Left lung (tissue), 10 donors: ENCODE measurements around the gene ZKSCAN8. TPM values are rescaled to one million over a fixed set of nuclear protein-coding genes. Genes with fewer than 3 reads are reported as not detected.

Experiments
- ATAC-seq: fragments of 200-7000 bp; cut with Tn5 transposase; one replicate; pipeline ENCODE4 v1.9.1; 2020; ENCODE audit warnings: moderate library complexity
- DNase-seq, 4 donors: peaks; one replicate each; pipeline ENCODE4 v3.0.0-alpha.2; 2013 to 2020
- H3K27ac ChIP-seq, 2 donors: fragments of 200-600 bp; sonication (generic) in 1 of 2; one replicate each; pipeline versions ENCODE4 v1.5.0 to v1.8.0; 2020 to 2021
- H3K27me3 ChIP-seq, 2 donors: fragments of 200-600 bp; sonication (generic) in 1 of 2; one replicate each; pipeline versions ENCODE4 v1.5.0 to v1.8.0; 2020 to 2021
- H3K36me3 ChIP-seq, 2 donors: fragments of 200-600 bp; sonication (generic) in 1 of 2; one replicate each; pipeline versions ENCODE4 v1.5.0 to v1.8.0; 2020 to 2021
- H3K4me1 ChIP-seq, 2 donors: fragments of 200-600 bp; one replicate each; pipeline ENCODE4 v1.8.0; 2021
- H3K4me3 ChIP-seq, 2 donors: fragments of 200-600 bp; sonication (generic) in 1 of 2; one replicate each; pipeline versions ENCODE4 v1.5.0 to v1.8.0; 2020 to 2021; ENCODE audit warnings: mild to moderate bottlenecking in 1 of 2
- H3K9me3 ChIP-seq, 2 donors: fragments of 200-600 bp; sonication (generic) in 1 of 2; one replicate each; pipeline versions ENCODE4 v1.5.0 to v1.8.0; 2020 to 2021
- CTCF ChIP-seq, 2 donors: fragments of 200-600 bp; sonication (generic) in 1 of 2; IDR thresholded peaks; one replicate each; pipeline versions ENCODE4 v1.5.0 to v1.8.0; 2021; ENCODE audit warnings: antibody characterized with exemption in 2 of 2
- intact Hi-C, 2 donors: fragments of 100-400 bp; cut with DNase I; formaldehyde crosslinking; loops; one replicate each; pipeline versions ENCODE4 v1.11.2 to v1.14.2; 2022
- polyA plus RNA-seq, 6 donors: library from polyadenylated mRNA; unstranded; fragments of 120-200 nt; gene quantifications; one replicate each; pipeline ENCODE4 v1.2.1, GENCODE V29; 2013; ENCODE audit not compliant: insufficient read length in 6 of 6
- total RNA-seq, 2 donors: library from RNA; stranded (reverse); fragmentation: NEBNext Ultra II Directional; extraction: Animal tissue kit (Norgen Biotek cat#: 25700); gene quantifications; one replicate each; pipeline ENCODE4 v1.2.1, GENCODE V29; 2021
- donor health status: DM: no; HTN: yes; CAD: no.
- donor health status: DM: no; HTN: no; CAD: no.

The ZKSCAN8 gene
- total and polyA plus RNA-seq, 8 donors = 14.1 to 50.2 (median 44.7) TPM

- H3K4me1 ChIP-seq = peaks cover 7% of the 10 kb centered on the region in 2 donors
- no peak for ATAC-seq
- peaks cover 4 to 28% of the 10 kb centered on the region in 2 donors for H3K36me3 ChIP-seq
- no peaks in the 10 kb centered on the region for H3K27me3 ChIP-seq
- H3K9me3 ChIP-seq = no peaks in the 10 kb centered on the region
- intact Hi-C loops = no loop called here
- no peak for TF ChIP-seq CTCF (IDR thresholded peaks at IDR 0.05)
- no peak for DNase-seq
- H3K4me3 ChIP-seq = no peak overlapping the region
- H3K27ac ChIP-seq = no peak overlapping the region
These were observed 18.6 kb downstream of the ZKSCAN8 start for GRCh38 chr6:28160233-28160632.

DNA sequence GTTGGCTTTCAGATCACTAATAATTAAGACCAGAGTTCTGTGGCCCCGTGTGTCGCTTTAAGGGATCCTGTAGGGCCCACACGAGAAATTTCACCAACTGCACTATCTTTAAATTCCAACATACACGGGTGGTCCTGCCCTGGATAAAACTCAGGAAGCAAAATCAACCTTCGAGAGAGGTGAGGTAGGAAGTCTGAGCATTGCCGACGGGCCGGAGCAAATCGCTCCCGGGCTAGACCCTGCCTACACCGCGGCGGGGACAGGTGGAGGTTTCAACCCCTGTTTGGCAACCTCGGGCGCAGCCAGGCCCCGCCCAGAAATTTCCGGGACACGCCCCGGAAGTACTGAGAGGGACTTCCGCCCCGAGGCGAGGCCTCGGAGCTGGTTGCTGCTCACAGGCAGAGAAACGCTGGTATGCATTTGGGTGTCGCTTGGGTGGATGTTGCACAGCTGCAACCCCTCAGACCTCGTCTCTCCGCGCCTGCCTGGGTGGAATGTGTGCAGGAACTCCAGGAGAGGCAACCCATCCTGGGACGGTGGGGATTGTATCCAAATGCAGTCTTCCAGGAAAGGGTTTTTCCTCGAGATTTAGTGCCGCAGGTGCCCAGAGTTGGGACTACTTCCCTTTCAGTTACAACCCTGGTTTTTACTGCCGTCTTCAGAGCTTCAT is 19.9 kb downstream of the ZKSCAN8 start:
- DNase-seq (peak; percentile 30 to 94 (median 72)), ATAC-seq (peak; percentile 98)
- Histone ChIP-seq H3K4me1 (peaks cover 7% of the 10 kb centered on the region in 2 donors), H3K27ac (peak overlapping the region in 1 of 2 donors; percentile 61), H3K9me3 (no peaks in the 10 kb centered on the region), H3K27me3 (no peaks in the 10 kb centered on the region), H3K36me3 (peaks cover 3 to 15% of the 10 kb centered on the region in 2 donors), H3K4me3 (peak overlapping the region; percentile 40 to 45)
- intact Hi-C loops = no loop called here
- TF ChIP-seq CTCF (IDR thresholded peaks at IDR 0.05) = no peak

GRCh38 chr6:28165563-28165962 is 23.9 kb downstream of the ZKSCAN8 start:
- H3K36me3 ChIP-seq = no peaks in the 10 kb centered on the region
- H3K9me3 ChIP-seq = no peaks in the 10 kb centered on the region
- no peak for TF ChIP-seq CTCF (IDR thresholded peaks at IDR 0.05)
- no peaks in the 10 kb centered on the region for H3K27me3 ChIP-seq
- no peak overlapping the region for H3K27ac ChIP-seq
- DNase-seq (no peak), ATAC-seq (no peak)
- no peak overlapping the region for H3K4me3 ChIP-seq
- intact Hi-C loops = no loop called here
- H3K4me1 ChIP-seq = peaks cover 7% of the 10 kb centered on the region in 2 donors

DNA sequence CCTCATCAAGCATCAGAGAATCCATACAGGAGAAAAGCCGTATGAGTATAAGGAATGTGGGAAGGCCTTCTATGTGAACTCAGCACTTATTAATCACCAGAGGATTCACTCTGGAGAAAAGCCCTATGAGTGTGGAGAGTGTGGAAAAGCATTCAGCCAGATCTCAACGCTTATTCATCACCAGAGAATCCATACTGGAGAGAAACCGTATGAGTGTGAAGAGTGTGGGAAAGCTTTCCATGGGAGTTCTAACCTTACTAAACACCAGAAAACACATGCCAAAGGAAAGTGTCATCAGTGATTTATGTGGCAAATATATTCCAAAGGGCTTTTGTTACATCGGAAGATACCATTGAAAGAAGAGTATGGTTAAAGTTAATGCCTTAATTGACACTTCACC is 25.4 kb downstream of the ZKSCAN8 start:
- H3K36me3 ChIP-seq = no peaks in the 10 kb centered on the region
- H3K27ac ChIP-seq = no peak overlapping the region
- H3K4me1 ChIP-seq = peaks cover 2 to 3% of the 10 kb centered on the region in 2 donors
- H3K27me3 ChIP-seq = no peaks in the 10 kb centered on the region
- TF ChIP-seq CTCF (IDR thresholded peaks at IDR 0.05) = no peak
- no peaks in the 10 kb centered on the region for H3K9me3 ChIP-seq
- no peak overlapping the region for H3K4me3 ChIP-seq
- no peak for ATAC-seq
- no peak for DNase-seq
- intact Hi-C loops = no loop called here

GRCh38 chr6:28167926-28168325 is 26.2 kb downstream of the ZKSCAN8 start:
- Histone ChIP-seq H3K27me3 (no peaks in the 10 kb centered on the region), H3K9me3 (no peaks in the 10 kb centered on the region), H3K27ac (no peak overlapping the region), H3K36me3 (no peaks in the 10 kb centered on the region), H3K4me1 (no peaks in the 10 kb centered on the region), H3K4me3 (no peak overlapping the region)
- no peak for ATAC-seq
- DNase-seq = no peak
- no peak for TF ChIP-seq CTCF (IDR thresholded peaks at IDR 0.05)
- intact Hi-C loops = no loop called here
